OCI-LY1 (cell line): ENCODE measurements around the gene DNMT3A.

ENCODE experiments used
- H2AFZ ChIP-seq: fragments of 200-600 bp; sonication (generic), shearing (Covaris generic); 2 replicates; pipeline ENCODE4 v1.6.0; 2014; ENCODE audit warnings: antibody characterized with exemption, mild to moderate bottlenecking, low read length
- H3F3A ChIP-seq: fragments of 200-600 bp; sonication (generic), shearing (Covaris generic); 2 replicates; pipeline ENCODE4 v1.6.0; 2014; ENCODE audit warnings: mild to moderate bottlenecking, antibody characterized with exemption, low read length, moderate library complexity; ENCODE audit not compliant: insufficient read depth
- H3K27ac ChIP-seq: fragments of 200-600 bp; sonication (generic); 2 replicates; pipeline ENCODE4 v1.5.1; 2014; ENCODE audit warnings: low read length, mixed run types, mild to moderate bottlenecking, low read depth; ENCODE audit not compliant: poor library complexity, severe bottlenecking
- H3K27me3 ChIP-seq: fragments of 200-600 bp; sonication (generic); 2 replicates; pipeline ENCODE4 v1.6.0; 2014; ENCODE audit warnings: antibody characterized with exemption, mild to moderate bottlenecking, low read length, moderate library complexity; ENCODE audit not compliant: insufficient read depth
- H3K36me3 ChIP-seq: fragments of 200-600 bp; sonication (generic); 2 replicates; pipeline ENCODE4 v1.6.1; 2014; ENCODE audit warnings: mild to moderate bottlenecking, antibody characterized with exemption, low read length, moderate library complexity, mixed read lengths; ENCODE audit not compliant: insufficient read depth
- H3K4me1 ChIP-seq: fragments of 200-600 bp; sonication (generic); 2 replicates; pipeline ENCODE4 v1.5.1; 2014; ENCODE audit warnings: mild to moderate bottlenecking, low read length, moderate library complexity; ENCODE audit not compliant: insufficient read depth, severe bottlenecking
- H3K4me2 ChIP-seq: fragments of 200-600 bp; sonication (generic), shearing (Covaris generic); 2 replicates; pipeline ENCODE4 v1.6.1; 2014; ENCODE audit warnings: low read length
- H3K4me3 ChIP-seq: fragments of 200-600 bp; sonication (generic); 2 replicates; pipeline ENCODE4 v1.5.1; 2014; ENCODE audit warnings: low read length, low read depth, mild to moderate bottlenecking, mixed read lengths; ENCODE audit not compliant: poor library complexity, severe bottlenecking
- H3K79me2 ChIP-seq: fragments of 200-600 bp; shearing (Covaris generic); 2 replicates; pipeline ENCODE4 v1.6.1; 2016; ENCODE audit warnings: mixed run types, low read length, mixed read lengths; ENCODE audit not compliant: insufficient read depth
- H3K9ac ChIP-seq: fragments of 200-600 bp; sonication (generic), shearing (Covaris generic); 2 replicates; pipeline ENCODE4 v1.6.1; 2014; ENCODE audit warnings: mild to moderate bottlenecking, low read length, mixed read lengths
- H3K9me2 ChIP-seq: fragments of 200-600 bp; sonication (generic), shearing (Covaris generic); 2 replicates; pipeline ENCODE4 v1.6.1; 2014; ENCODE audit warnings: low read depth, mild to moderate bottlenecking, low read length, mixed read lengths
- H3K9me3 ChIP-seq: fragments of 200-600 bp; shearing (Covaris generic); 2 replicates; pipeline ENCODE4 v1.6.1; 2014; ENCODE audit warnings: low read length, mixed read lengths
- H4K20me1 ChIP-seq: fragments of 200-600 bp; sonication (generic), shearing (Covaris generic); 2 replicates; pipeline ENCODE4 v1.6.0; 2016; ENCODE audit warnings: mild to moderate bottlenecking, low read length; ENCODE audit not compliant: insufficient read depth
- CTCF ChIP-seq: fragments of 200-600 bp; sonication (generic), shearing (Covaris generic); IDR thresholded peaks from 2 replicates; pipeline ENCODE4 v1.5.1; 2017; ENCODE audit warnings: mild to moderate bottlenecking, antibody characterized with exemption, low read length, moderate library complexity, mixed read lengths
- EZH2 ChIP-seq: fragments of 200-600 bp; sonication (generic), shearing (Covaris generic); IDR thresholded peaks from 2 replicates; pipeline ENCODE4 v1.8.0; 2017; ENCODE audit warnings: borderline replicate concordance, mixed run types, mild to moderate bottlenecking, antibody characterized with exemption, low read length, moderate library complexity, mixed read lengths

Gene DNMT3A

DNA sequence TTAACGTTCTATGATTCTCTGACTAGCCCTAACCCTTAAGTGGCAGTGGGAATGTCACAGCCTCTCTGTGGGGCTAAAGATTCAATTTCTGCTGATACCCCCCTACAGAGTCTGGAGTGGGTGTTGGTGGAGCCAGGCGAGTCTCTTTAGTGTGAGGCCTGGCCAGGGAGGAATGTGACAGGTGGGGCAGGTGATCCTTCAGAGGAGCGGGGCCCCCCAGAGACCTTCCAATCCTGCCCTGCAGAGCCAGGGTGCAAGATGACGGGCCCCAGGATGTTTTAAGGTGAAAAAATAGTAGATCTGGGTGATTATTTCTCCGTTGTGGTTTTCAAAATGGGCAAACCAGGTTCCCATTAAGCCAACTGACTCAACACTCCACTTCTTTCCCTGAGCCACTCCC lies 28.2 kb upstream of the DNMT3A start:
- TF ChIP-seq EZH2: no peak
- TF ChIP-seq CTCF: no peak

GRCh38 chr2:25369439-25369838 lies 27.7 kb upstream of the DNMT3A start:
- Histone ChIP-seq H3K9me2 (no peaks in the 10 kb centered on the region), H3F3A (no peaks in the 10 kb centered on the region), H3K36me3 (no peaks in the 10 kb centered on the region; the same call in 1 of the 2 replicates), H3K27ac (no peak overlapping the region), H3K9ac (no peak overlapping the region), H2AFZ (no peak overlapping the region), H3K79me2 (no peaks in the 10 kb centered on the region), H4K20me1 (no peaks in the 10 kb centered on the region), H3K4me3 (no peak overlapping the region), H3K4me1 (peaks cover 23% of the 10 kb centered on the region), H3K4me2 (no peak overlapping the region), H3K9me3 (no peaks in the 10 kb centered on the region), H3K27me3 (no peaks in the 10 kb centered on the region)
- no peak for TF ChIP-seq CTCF
- no peak for TF ChIP-seq EZH2

More for the DNA sequence above, 28.2 kb upstream of the DNMT3A start:
- Histone ChIP-seq H3K27ac (no peak overlapping the region), H3K9me2 (no peaks in the 10 kb centered on the region), H2AFZ (no peak overlapping the region), H3K79me2 (no peaks in the 10 kb centered on the region), H3K4me1 (peaks cover 24% of the 10 kb centered on the region), H3F3A (no peaks in the 10 kb centered on the region), H3K4me2 (no peak overlapping the region), H3K36me3 (no peaks in the 10 kb centered on the region; the same call in 1 of the 2 replicates), H3K4me3 (no peak overlapping the region), H3K9ac (no peak overlapping the region), H4K20me1 (no peaks in the 10 kb centered on the region), H3K9me3 (no peaks in the 10 kb centered on the region), H3K27me3 (no peaks in the 10 kb centered on the region)

GRCh38 chr2:25368660-25369059 lies 26.9 kb upstream of the DNMT3A start:
- H3K4me3 ChIP-seq: no peak overlapping the region
- H3K27me3 ChIP-seq: no peaks in the 10 kb centered on the region
- H3K36me3 ChIP-seq: no peaks in the 10 kb centered on the region; the same call in 1 of the 2 replicates
- H3K4me2 ChIP-seq: no peak overlapping the region
- peaks cover 15% of the 10 kb centered on the region for H3K4me1 ChIP-seq
- no peak overlapping the region for H3K27ac ChIP-seq
- H2AFZ ChIP-seq: no peak overlapping the region
- no peaks in the 10 kb centered on the region for H4K20me1 ChIP-seq
- H3F3A ChIP-seq: no peaks in the 10 kb centered on the region
- H3K9me2 ChIP-seq: no peaks in the 10 kb centered on the region
- H3K9me3 ChIP-seq: no peaks in the 10 kb centered on the region
- no peaks in the 10 kb centered on the region for H3K79me2 ChIP-seq
- TF ChIP-seq EZH2: no peak
- no peak for TF ChIP-seq CTCF
- H3K9ac ChIP-seq: no peak overlapping the region
